NT2/D1 (cell line): ENCODE measurements around the gene CENPS.

ENCODE experiments used
- DNase-seq: peaks from one replicate; pipeline ENCODE4 v3.0.0-alpha.2; 2011; ENCODE audit warnings: low read depth, low spot score
- H3K27me3 ChIP-seq: 2 replicates; pipeline ENCODE4 v1.6.0; 2011; ENCODE audit warnings: mild to moderate bottlenecking; ENCODE audit not compliant: insufficient read length, insufficient read depth
- H3K36me3 ChIP-seq: 2 replicates; pipeline ENCODE4 v1.6.1; 2011; ENCODE audit warnings: mild to moderate bottlenecking, low read length, mixed read lengths; ENCODE audit not compliant: insufficient read depth, insufficient read length
- H3K4me1 ChIP-seq: 2 replicates; pipeline ENCODE4 v1.5.1; 2011; ENCODE audit not compliant: insufficient read depth, insufficient read length
- H3K4me3 ChIP-seq: 2 replicates; pipeline ENCODE4 v1.5.1; 2011; ENCODE audit warnings: low read depth; ENCODE audit not compliant: insufficient read length
- H3K9ac ChIP-seq: 2 replicates; pipeline ENCODE4 v1.6.0; 2011; ENCODE audit warnings: low read depth; ENCODE audit not compliant: insufficient read length
- H3K9me3 ChIP-seq: 2 replicates; pipeline ENCODE4 v1.5.1; 2011; ENCODE audit warnings: mild to moderate bottlenecking, low read length; ENCODE audit not compliant: insufficient read depth
- SUZ12 ChIP-seq: IDR thresholded peaks from 2 replicates; pipeline ENCODE4 v1.6.1; 2011; ENCODE audit not compliant: insufficient read length, insufficient read depth; ENCODE audit errors: extremely low read depth
- YY1 ChIP-seq: IDR thresholded peaks from 2 replicates; pipeline ENCODE4 v1.6.1; 2011; ENCODE audit not compliant: insufficient read length, insufficient read depth
- ZNF274 ChIP-seq: IDR thresholded peaks from 2 replicates; pipeline ENCODE4 v1.6.1; 2011; ENCODE audit warnings: mild to moderate bottlenecking, low read depth, low read length

The CENPS gene

DNA sequence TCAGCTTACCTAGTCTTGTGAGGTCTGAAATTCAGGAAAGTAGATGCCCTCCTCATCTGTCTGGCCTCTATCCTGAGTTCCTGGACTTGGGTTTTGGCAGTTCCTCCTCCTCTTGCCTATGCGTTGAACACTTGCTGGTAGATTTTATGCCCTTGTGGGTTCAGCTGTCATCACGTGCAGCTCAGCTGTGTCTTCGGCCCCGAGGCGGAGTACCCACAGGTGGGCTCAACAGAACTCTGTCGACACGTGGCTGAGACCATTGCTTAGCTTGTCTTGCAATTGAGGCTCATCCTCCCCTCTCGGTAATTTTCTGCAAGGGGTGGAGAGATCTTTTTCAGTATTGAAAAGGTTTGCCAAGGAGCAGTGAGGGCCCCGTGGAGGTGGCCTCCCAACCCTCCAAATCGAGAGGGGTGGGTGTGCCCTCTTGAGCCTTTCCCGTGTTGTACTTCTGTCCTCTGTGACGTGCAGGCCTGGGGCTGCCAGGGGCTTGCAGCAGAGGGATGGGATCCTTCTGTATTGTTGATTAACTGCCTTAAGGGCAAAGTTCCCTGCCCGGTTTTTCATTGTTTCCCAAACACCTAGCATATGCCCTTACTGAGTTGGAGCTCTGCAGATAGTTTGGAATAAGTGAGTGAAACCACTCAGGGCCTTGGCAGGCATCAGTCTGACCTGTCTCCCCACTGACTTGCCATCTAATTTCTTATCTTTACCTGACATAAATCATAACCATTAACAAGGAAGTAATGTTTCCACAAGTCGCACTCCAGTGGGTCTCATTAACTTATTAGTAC, 2.9 kb downstream of the CENPS start:
- Histone ChIP-seq H3K9me3 (no peaks in the 10 kb centered on the region), H3K36me3 (peaks cover 7% of the 10 kb centered on the region), H3K4me3 (no peak overlapping the region), H3K4me1 (peaks cover 8% of the 10 kb centered on the region), H3K9ac (no peak overlapping the region), H3K27me3 (no peaks in the 10 kb centered on the region)
- TF ChIP-seq YY1 (no peak), SUZ12 (no peak)
- DNase-seq: no peak

DNA sequence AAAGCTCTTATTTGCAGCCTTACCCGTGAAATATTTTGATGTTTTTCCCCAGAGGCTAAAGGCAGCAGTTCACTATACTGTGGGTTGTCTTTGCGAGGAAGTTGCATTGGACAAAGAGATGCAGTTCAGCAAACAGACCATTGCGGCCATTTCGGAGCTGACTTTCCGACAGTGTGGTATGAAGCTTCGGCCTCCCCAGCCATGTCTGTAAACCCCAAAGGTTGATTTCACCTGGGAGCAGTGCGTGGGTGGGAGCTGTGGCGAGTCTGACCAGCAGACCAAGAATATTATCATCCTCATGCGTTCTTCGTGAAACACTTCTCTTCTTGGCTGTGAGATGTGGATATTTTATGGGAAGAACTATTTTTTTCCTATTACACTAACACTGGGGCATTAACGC, 3.6 kb downstream of the CENPS start:
- Histone ChIP-seq H3K4me1 (peaks cover 8% of the 10 kb centered on the region), H3K9ac (no peak overlapping the region), H3K27me3 (no peaks in the 10 kb centered on the region), H3K4me3 (no peak overlapping the region), H3K36me3 (peaks cover 7% of the 10 kb centered on the region), H3K9me3 (no peaks in the 10 kb centered on the region)
- no peak for DNase-seq
- no peak for TF ChIP-seq ZNF274
- TF ChIP-seq SUZ12: no peak
- TF ChIP-seq YY1: no peak

DNA sequence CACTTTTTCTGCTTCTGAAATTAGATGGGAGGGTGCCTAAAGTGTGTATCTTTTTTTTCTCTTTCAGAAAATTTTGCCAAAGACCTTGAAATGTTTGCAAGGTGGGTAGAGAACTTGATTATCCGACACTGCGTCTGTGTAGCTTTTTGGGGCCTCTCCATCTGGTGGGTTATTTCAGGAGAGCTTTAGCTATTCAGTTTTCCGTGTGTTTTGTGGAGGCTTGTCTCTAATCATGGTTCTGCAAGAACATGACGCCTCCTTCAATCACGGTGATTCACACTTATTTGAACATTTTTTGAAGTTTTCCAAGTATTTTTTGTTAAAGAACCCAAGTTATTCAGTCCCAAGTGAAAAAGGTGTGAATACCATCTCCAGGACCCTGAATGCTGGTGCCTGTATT, 4.4 kb downstream of the CENPS start:
- no peak for DNase-seq
- H3K9me3 ChIP-seq: no peaks in the 10 kb centered on the region
- H3K27me3 ChIP-seq: no peaks in the 10 kb centered on the region
- H3K36me3 ChIP-seq: peaks cover 7% of the 10 kb centered on the region
- H3K4me3 ChIP-seq: no peak overlapping the region
- peaks cover 8% of the 10 kb centered on the region for H3K4me1 ChIP-seq
- no peak overlapping the region for H3K9ac ChIP-seq
- TF ChIP-seq SUZ12 (no peak), ZNF274 (no peak), YY1 (no peak)

DNA sequence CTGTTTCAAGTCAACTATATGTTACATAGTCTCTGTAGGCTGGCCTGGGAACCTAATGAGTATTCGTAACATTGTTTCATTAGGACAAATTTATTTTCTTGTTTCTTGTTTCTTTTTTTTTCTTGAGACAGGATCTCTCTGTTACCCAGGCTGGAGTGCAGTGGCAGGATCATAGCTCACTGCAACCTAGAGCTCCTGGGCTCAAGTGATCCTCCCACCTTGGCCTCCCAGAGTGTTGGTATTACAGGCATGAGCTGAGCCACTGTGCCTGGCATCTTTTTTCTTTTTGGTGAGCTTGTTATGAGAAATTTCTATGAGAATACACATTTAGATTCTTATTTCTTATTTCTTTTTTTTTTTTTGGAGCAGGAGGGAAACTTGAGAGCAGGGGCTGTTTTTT, 6.8 kb downstream of the CENPS start:
- H3K36me3 ChIP-seq: peaks cover 14% of the 10 kb centered on the region
- H3K9ac ChIP-seq: no peak overlapping the region
- no peak for DNase-seq
- TF ChIP-seq YY1 (no peak), SUZ12 (no peak), ZNF274 (no peak)
- H3K9me3 ChIP-seq: no peaks in the 10 kb centered on the region
- H3K4me1 ChIP-seq: peaks cover 8% of the 10 kb centered on the region
- H3K4me3 ChIP-seq: no peak overlapping the region
- H3K27me3 ChIP-seq: no peaks in the 10 kb centered on the region

DNA sequence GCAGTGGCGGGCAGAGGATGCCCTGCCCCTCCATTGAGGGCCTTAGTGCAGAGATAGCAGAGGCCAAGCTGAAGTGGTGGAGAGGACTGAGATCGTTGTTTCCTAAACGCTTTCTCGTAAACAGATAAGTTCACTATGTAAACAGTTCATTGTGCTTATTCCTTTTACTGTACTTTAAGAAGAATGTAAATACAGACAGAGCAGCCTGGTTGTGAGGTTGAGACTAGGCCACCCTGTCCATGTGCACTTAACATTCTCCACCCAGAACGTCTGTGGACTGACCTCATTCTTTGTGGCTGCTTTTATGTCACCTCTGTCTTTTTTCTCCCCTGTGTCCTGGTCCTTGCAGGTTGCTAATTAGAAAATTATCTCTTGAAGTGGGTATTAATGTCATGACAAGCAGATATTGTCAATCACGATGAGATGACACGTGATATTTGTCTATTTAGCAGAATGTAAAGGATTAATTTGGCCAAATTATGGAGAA, 8.5 kb downstream of the CENPS start:
- no peak overlapping the region for H3K4me3 ChIP-seq
- H3K27me3 ChIP-seq: no peaks in the 10 kb centered on the region
- H3K36me3 ChIP-seq: peaks cover 11% of the 10 kb centered on the region
- TF ChIP-seq SUZ12 (no peak), YY1 (no peak), ZNF274 (no peak)
- no peak overlapping the region for H3K9ac ChIP-seq
- H3K4me1 ChIP-seq: no peaks in the 10 kb centered on the region
- no peak for DNase-seq
- no peaks in the 10 kb centered on the region for H3K9me3 ChIP-seq

DNA sequence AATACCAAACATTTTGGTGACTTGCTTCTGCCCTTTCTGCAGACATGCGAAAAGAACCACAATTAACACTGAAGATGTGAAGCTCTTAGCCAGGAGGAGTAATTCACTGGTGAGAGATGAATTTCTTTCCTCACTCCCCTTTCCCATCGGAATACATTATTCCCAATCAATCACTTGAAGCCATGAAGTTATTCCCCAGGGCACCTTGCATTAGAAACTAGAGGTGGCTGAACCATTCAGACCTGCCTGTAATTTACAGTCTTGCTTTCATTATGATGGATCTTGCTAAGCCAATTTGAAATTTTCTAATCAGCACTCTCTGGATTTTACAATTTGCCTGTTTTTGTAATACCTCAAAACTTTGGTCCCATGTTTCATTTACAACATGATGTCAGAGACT, 10.1 kb downstream of the CENPS start:
- Histone ChIP-seq H3K27me3 (no peaks in the 10 kb centered on the region), H3K9me3 (no peaks in the 10 kb centered on the region), H3K4me3 (no peak overlapping the region), H3K36me3 (peaks cover 7% of the 10 kb centered on the region), H3K9ac (no peak overlapping the region), H3K4me1 (no peaks in the 10 kb centered on the region)
- no peak for DNase-seq
- TF ChIP-seq YY1 (no peak), SUZ12 (no peak), ZNF274 (no peak)

DNA sequence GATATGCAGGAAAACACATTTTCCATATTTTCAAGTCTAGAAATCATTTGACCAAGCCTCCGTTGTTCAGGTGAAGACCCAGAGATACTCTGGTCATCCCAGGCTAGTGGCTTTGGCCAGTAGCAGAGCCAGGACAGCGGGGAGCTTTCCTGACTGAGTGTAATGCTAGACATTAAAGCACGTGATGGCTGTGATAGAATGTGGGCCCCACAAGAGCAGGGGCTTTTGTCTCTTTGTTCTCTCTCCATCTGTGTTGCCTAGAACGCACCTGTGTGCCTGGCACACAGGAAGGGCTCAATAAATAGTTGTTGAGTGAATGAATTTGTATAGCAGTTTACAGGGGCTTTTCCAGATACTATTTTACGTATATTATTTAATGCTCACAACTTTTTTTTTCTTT, 10.6 kb downstream of the CENPS start:
- Histone ChIP-seq H3K4me1 (no peaks in the 10 kb centered on the region), H3K9me3 (no peaks in the 10 kb centered on the region), H3K4me3 (no peak overlapping the region), H3K9ac (no peak overlapping the region), H3K27me3 (no peaks in the 10 kb centered on the region), H3K36me3 (peaks cover 7% of the 10 kb centered on the region)
- no peak for TF ChIP-seq ZNF274
- no peak for TF ChIP-seq SUZ12
- TF ChIP-seq YY1: no peak
- DNase-seq: no peak

DNA sequence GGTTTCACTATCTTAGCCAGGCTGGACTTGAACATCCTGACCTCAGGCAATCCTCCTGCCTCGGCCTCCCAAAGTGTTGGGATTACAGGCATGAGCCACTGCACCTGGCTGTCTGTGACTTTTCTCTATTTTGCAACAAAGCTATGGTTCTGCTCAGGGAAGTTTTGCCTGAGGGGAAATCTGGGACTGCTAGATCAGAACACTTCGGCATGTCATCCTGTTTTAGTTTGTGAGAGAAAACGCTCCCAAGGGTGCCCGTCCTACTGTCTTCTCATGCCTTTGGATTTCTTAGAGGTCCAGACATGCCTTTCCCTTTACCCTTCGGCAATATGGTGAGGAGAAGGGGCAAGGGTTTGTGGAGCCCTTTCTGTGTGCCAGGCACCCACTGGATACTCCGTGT, 14.0 kb downstream of the CENPS start:
- Histone ChIP-seq H3K27me3 (no peaks in the 10 kb centered on the region), H3K4me3 (no peak overlapping the region), H3K9me3 (no peaks in the 10 kb centered on the region), H3K9ac (no peak overlapping the region), H3K36me3 (peaks cover 12% of the 10 kb centered on the region), H3K4me1 (no peaks in the 10 kb centered on the region)
- DNase-seq: no peak
- TF ChIP-seq SUZ12: no peak
- no peak for TF ChIP-seq YY1
- no peak for TF ChIP-seq ZNF274
